Smooth muscle cell (in vitro differentiated cells): ENCODE data around the gene F3. TPM values are rescaled to one million over a fixed set of nuclear protein-coding genes. Genes with fewer than 3 reads are reported as not detected.

Source experiments
- DNase-seq: peaks from one replicate; lab custom pipeline; 2025; ENCODE audit not compliant: unreplicated experiment; lab: John Stamatoyannopoulos, UW
- H2AFZ ChIP-seq: fragments of 200-600 bp; sonication (generic); 2 replicates; pipeline ENCODE4 v1.6.0; 2016; ENCODE audit warnings: antibody characterized with exemption, low read depth, mild to moderate bottlenecking
- H3F3A ChIP-seq: fragments of 200-600 bp; sonication (generic); 2 replicates; pipeline ENCODE4 v1.6.0; 2017; ENCODE audit warnings: antibody characterized with exemption, low read depth
- H3K27ac ChIP-seq: fragments of 200-600 bp; sonication (generic); 2 replicates; pipeline ENCODE4 v1.5.1; 2016; ENCODE audit warnings: low read depth, mild to moderate bottlenecking
- H3K27me3 ChIP-seq: fragments of 200-600 bp; sonication (generic); 2 replicates; pipeline ENCODE4 v1.6.1; 2016; ENCODE audit warnings: low read depth, mild to moderate bottlenecking
- H3K36me3 ChIP-seq: fragments of 200-600 bp; sonication (generic); 2 replicates; pipeline ENCODE4 v1.5.1; 2016; ENCODE audit warnings: low read depth
- H3K4me1 ChIP-seq: fragments of 200-600 bp; sonication (generic); 2 replicates; pipeline ENCODE4 v1.5.1; 2016; ENCODE audit warnings: low read depth
- H3K4me2 ChIP-seq: fragments of 200-600 bp; sonication (generic); 2 replicates; pipeline ENCODE4 v1.6.0; 2016; ENCODE audit warnings: mild to moderate bottlenecking
- H3K4me3 ChIP-seq: fragments of 200-600 bp; sonication (generic); 2 replicates; pipeline ENCODE4 v1.5.1; 2016; ENCODE audit warnings: mild to moderate bottlenecking
- H3K79me2 ChIP-seq: fragments of 200-600 bp; sonication (generic); 2 replicates; pipeline ENCODE4 v1.6.0; 2016; ENCODE audit warnings: low read depth, mild to moderate bottlenecking
- H3K9ac ChIP-seq: fragments of 200-600 bp; sonication (generic); 2 replicates; pipeline ENCODE4 v1.6.0; 2016; ENCODE audit warnings: low read depth
- H3K9me3 ChIP-seq: fragments of 200-600 bp; sonication (generic); replicated peaks from 2 replicates; pipeline ENCODE4 v1.5.1; 2016; ENCODE audit warnings: low read depth
- H4K20me1 ChIP-seq: fragments of 200-600 bp; sonication (generic); 2 replicates; pipeline ENCODE4 v1.6.0; 2016; ENCODE audit warnings: low read depth
- WGBS: methylation state at CpG from one replicate; pipeline ENCODE4 v1.1.7; 2016; ENCODE audit warnings: low lambda C conversion rate; 5-methylcytosine and 5-hydroxymethylcytosine counted together
- polyA plus RNA-seq: library from polyadenylated mRNA; unstranded; fragments of >200 nt; fragmentation: Nextera tagmentation; extraction: Ambion mirVana; gene quantifications from 2 replicates; pipeline ENCODE4 v1.2.1, GENCODE V29; 2016
- total RNA-seq: library from RNA; depleted of rRNA; stranded (reverse); fragments of >200 nt; gene quantifications from 2 replicates; pipeline ENCODE4 v1.2.3, GENCODE V29; 2014
- TF ChIP-seq, protein P1 (sequence below): fragments of 200-600 bp; sonication (generic); IDR thresholded peaks from 2 replicates; pipeline ENCODE4 v1.5.1; 2017; ENCODE audit warnings: borderline replicate concordance, mild to moderate bottlenecking, antibody characterized with exemption; ENCODE audit not compliant: insufficient read depth, poor library complexity, severe bottlenecking

F3 gene
- total and polyA plus RNA-seq, 2 experiments from 2014 or later, result 287 to 338 TPM

DNA sequence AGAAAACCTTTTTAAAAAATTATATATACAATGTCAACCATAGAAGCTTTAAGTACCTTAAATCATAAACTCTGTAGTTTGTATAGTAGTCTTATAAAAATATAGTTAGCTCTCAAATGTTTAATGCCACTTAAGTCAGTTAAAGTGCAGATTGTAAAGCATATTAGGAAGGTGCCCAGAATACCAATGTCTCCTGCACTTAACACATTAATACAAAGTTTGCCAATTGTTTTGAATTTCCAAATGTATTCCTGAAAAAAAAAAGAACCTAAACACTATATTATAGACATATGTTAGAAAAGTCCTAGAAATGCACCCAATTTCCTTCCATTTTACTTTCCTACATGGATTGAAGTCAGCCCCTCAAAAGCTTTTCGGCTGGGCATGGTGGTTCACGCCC, 12.1 kb downstream of the F3 start:
- Histone ChIP-seq H4K20me1 (peaks cover 52% of the 10 kb centered on the region), H2AFZ (no peak overlapping the region), H3K27me3 (no peaks in the 10 kb centered on the region), H3K4me3 (no peak overlapping the region), H3K4me1 (no peaks in the 10 kb centered on the region), H3K27ac (peak overlapping the region; percentile 29), H3K9ac (no peak overlapping the region), H3K36me3 (peaks cover 5% of the 10 kb centered on the region), H3F3A (peaks cover 63% of the 10 kb centered on the region), H3K79me2 (peaks cover 5% of the 10 kb centered on the region), H3K4me2 (no peak overlapping the region), H3K9me3 (no peaks in the 10 kb centered on the region)
- TF ChIP-seq, protein P1, sequence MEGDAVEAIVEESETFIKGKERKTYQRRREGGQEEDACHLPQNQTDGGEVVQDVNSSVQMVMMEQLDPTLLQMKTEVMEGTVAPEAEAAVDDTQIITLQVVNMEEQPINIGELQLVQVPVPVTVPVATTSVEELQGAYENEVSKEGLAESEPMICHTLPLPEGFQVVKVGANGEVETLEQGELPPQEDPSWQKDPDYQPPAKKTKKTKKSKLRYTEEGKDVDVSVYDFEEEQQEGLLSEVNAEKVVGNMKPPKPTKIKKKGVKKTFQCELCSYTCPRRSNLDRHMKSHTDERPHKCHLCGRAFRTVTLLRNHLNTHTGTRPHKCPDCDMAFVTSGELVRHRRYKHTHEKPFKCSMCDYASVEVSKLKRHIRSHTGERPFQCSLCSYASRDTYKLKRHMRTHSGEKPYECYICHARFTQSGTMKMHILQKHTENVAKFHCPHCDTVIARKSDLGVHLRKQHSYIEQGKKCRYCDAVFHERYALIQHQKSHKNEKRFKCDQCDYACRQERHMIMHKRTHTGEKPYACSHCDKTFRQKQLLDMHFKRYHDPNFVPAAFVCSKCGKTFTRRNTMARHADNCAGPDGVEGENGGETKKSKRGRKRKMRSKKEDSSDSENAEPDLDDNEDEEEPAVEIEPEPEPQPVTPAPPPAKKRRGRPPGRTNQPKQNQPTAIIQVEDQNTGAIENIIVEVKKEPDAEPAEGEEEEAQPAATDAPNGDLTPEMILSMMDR, result no peak
- 99% methylated on average over 2 of the region's 2 CpGs for WGBS
- no peak for DNase-seq

GRCh38 chr1:94528826-94529225, 12.7 kb downstream of the F3 start:
- H4K20me1 ChIP-seq, result peaks cover 46% of the 10 kb centered on the region
- WGBS, result 86% methylated on average over 5 of the region's 5 CpGs
- H3K4me3 ChIP-seq, result no peak overlapping the region
- no peaks in the 10 kb centered on the region for H3K79me2 ChIP-seq
- H2AFZ ChIP-seq, result no peak overlapping the region
- H3K4me1 ChIP-seq, result no peaks in the 10 kb centered on the region
- TF ChIP-seq, protein P1, result no peak
- H3F3A ChIP-seq, result peaks cover 58% of the 10 kb centered on the region
- peaks cover 4% of the 10 kb centered on the region for H3K36me3 ChIP-seq
- no peaks in the 10 kb centered on the region for H3K27me3 ChIP-seq
- H3K9me3 ChIP-seq, result no peaks in the 10 kb centered on the region
- peak overlapping the region; percentile 51 for H3K27ac ChIP-seq
- no peak overlapping the region for H3K9ac ChIP-seq
- no peak for DNase-seq
- H3K4me2 ChIP-seq, result no peak overlapping the region

DNA sequence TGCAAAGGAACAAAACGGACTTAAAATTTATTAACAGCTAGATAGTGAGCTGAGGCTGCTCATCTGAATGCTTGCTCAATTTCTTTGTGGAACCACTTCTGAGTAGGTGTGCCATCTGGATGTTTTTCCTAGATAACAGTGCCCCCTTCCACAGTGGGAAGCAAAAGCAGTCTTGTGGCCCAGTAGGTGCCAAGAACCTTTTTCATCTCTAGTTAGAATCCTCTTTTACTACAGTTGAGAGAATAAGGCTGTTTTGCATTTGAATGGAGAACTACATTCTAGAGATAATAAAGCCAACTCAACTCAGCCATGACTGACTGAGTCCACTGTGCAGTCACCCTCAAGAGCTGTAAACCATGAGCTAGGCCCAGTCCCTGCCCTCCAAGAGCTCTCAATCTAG, 13.3 kb downstream of the F3 start:
- Histone ChIP-seq H3K27me3 (no peaks in the 10 kb centered on the region), H3K36me3 (peaks cover 4% of the 10 kb centered on the region), H4K20me1 (peaks cover 40% of the 10 kb centered on the region), H3K4me3 (no peak overlapping the region), H3K4me1 (no peaks in the 10 kb centered on the region), H3F3A (peaks cover 54% of the 10 kb centered on the region), H3K27ac (peak overlapping the region; percentile 51), H2AFZ (no peak overlapping the region), H3K9me3 (no peaks in the 10 kb centered on the region), H3K9ac (no peak overlapping the region), H3K79me2 (no peaks in the 10 kb centered on the region), H3K4me2 (no peak overlapping the region)
- 52% methylated on average over 1 of the region's 1 CpG for WGBS
- TF ChIP-seq, protein P1, result no peak
- no peak for DNase-seq

DNA sequence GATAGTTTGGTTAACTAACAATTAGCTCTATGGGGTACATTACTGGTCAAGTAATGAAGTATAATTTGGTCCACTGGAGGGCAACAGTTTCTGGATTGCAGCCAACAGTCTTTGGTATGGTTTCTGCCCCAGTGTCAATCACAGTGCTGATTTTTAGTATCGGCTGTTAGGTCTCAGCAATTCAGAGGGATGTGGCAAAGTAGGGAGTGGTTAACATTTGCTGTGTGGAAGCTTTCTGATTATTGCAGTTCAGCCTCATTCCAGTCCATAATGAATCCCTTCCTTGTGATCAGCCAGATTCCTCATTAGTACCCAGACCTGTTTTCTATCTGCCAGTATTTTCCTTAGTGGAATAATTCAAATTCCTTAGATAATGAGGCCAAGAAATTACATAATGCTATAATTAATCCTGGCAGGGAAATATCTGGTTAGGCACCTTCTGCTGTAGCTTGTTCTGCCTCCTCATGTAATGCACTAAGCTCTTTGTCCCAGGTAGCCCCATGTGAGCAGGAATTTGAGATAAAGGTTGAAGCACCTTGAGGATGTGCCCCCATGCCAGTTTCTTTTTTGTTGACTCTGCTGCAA, 14.0 kb downstream of the F3 start:
- H3K27me3 ChIP-seq, result no peaks in the 10 kb centered on the region
- peaks cover 33% of the 10 kb centered on the region for H4K20me1 ChIP-seq
- no peaks in the 10 kb centered on the region for H3K36me3 ChIP-seq
- H3K9me3 ChIP-seq, result no peaks in the 10 kb centered on the region
- peak overlapping the region; percentile 51 for H3K27ac ChIP-seq
- DNase-seq, result no peak
- WGBS, result 0% methylated on average over 1 of the region's 1 CpG
- H3K4me1 ChIP-seq, result no peaks in the 10 kb centered on the region
- H3K79me2 ChIP-seq, result no peaks in the 10 kb centered on the region
- no peak overlapping the region for H3K4me3 ChIP-seq
- TF ChIP-seq, protein P1, result peak; percentile 20
- no peak overlapping the region for H3K9ac ChIP-seq
- peaks cover 47% of the 10 kb centered on the region for H3F3A ChIP-seq
- no peak overlapping the region for H3K4me2 ChIP-seq
- no peak overlapping the region for H2AFZ ChIP-seq
